ENCODE results near the gene SCUBE3. TPM values are rescaled to one million over a fixed set of nuclear protein-coding genes. Genes with fewer than 3 reads are reported as not detected.

The SCUBE3 gene
- total RNA-seq, 1 experiment from 2014 or later: 0.05 TPM

DNA sequence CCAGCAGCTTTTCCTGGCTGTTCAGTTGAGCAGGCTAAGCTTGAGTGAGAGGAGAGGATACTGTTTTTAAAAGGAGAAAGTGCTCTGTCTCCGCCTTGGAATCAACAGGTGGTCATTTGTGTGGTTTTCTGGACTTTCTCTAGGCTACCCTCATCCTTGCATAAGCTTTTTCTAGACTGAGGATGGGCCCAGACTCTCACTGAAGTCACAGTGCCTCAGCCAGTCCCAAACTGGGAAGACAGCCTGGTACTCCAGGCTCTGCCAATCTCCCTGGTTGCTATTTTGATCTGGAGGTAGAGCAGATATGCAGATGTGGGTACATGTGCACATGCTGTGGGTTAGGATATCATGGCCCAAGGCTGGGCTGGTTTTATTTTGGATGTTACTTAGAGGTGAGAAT is 7.0 kb downstream of the SCUBE3 start:
- intact Hi-C loops (cut with micrococcal nuclease): no loop called here
- ChIA-PET POLR2A (no interaction called here), CTCF (no interaction called here), RAD21 (ENCODE audit: low non-redundant PET in 1 of 2, low total read pairs in 2 of 2, uncharacterized antibody in 2 of 2, unreplicated experiment in 2 of 2) (no interaction called here)
- TF ChIP-seq FOSL1 (IDR thresholded peaks at IDR 0.05; ENCODE audit: low read depth): no peak
- TF ChIP-seq ELF1 (IDR thresholded peaks at IDR 0.05; ENCODE audit: borderline replicate concordance, low read depth): no peak
- TF ChIP-seq CBX3 (IDR thresholded peaks at IDR 0.05; ENCODE audit: low read depth): no peak
- TF ChIP-seq, protein P1, sequence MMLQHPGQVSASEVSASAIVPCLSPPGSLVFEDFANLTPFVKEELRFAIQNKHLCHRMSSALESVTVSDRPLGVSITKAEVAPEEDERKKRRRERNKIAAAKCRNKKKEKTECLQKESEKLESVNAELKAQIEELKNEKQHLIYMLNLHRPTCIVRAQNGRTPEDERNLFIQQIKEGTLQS (IDR thresholded peaks at IDR 0.05): no peak
- TF ChIP-seq, protein P2, sequence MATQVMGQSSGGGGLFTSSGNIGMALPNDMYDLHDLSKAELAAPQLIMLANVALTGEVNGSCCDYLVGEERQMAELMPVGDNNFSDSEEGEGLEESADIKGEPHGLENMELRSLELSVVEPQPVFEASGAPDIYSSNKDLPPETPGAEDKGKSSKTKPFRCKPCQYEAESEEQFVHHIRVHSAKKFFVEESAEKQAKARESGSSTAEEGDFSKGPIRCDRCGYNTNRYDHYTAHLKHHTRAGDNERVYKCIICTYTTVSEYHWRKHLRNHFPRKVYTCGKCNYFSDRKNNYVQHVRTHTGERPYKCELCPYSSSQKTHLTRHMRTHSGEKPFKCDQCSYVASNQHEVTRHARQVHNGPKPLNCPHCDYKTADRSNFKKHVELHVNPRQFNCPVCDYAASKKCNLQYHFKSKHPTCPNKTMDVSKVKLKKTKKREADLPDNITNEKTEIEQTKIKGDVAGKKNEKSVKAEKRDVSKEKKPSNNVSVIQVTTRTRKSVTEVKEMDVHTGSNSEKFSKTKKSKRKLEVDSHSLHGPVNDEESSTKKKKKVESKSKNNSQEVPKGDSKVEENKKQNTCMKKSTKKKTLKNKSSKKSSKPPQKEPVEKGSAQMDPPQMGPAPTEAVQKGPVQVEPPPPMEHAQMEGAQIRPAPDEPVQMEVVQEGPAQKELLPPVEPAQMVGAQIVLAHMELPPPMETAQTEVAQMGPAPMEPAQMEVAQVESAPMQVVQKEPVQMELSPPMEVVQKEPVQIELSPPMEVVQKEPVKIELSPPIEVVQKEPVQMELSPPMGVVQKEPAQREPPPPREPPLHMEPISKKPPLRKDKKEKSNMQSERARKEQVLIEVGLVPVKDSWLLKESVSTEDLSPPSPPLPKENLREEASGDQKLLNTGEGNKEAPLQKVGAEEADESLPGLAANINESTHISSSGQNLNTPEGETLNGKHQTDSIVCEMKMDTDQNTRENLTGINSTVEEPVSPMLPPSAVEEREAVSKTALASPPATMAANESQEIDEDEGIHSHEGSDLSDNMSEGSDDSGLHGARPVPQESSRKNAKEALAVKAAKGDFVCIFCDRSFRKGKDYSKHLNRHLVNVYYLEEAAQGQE (IDR thresholded peaks at IDR 0.05; ENCODE audit: low read depth): no peak
- Histone ChIP-seq H3K27me3 (ENCODE audit: insufficient read depth, low read length) (no peaks in the 10 kb centered on the region), H3K9ac (ENCODE audit: low read length) (no peak overlapping the region), H3K4me1 (ENCODE audit: control insufficient read depth in 1 of 2, insufficient read depth in 2 of 2, low read length in 2 of 2) (no peaks in the 10 kb centered on the region; a peak in 1 of 4 replicates), H3K4me2 (ENCODE audit: low read length) (no peak overlapping the region), H4K20me1 (ENCODE audit: insufficient read depth) (no peaks in the 10 kb centered on the region), H2AFZ (ENCODE audit: low read depth, low read length, poor library complexity, severe bottlenecking) (no peak overlapping the region), H3K4me3 (replicated peaks in 1 of 2; ENCODE audit: low read depth in 1 of 2, low read length in 2 of 2) (no peak overlapping the region), H3K9me3 (ENCODE audit: control insufficient read depth in 1 of 2, insufficient read depth in 1 of 2, low read depth in 1 of 2, low read length in 2 of 2) (no peaks in the 10 kb centered on the region), H3K27ac (ENCODE audit: low read depth, low read length) (no peak overlapping the region), H3K79me2 (ENCODE audit: insufficient read depth, low read length) (no peaks in the 10 kb centered on the region), H3K9me2 (ENCODE audit: insufficient read depth) (no peaks in the 10 kb centered on the region), H3K36me3 (ENCODE audit: control insufficient read depth in 1 of 2, insufficient read depth in 2 of 2, low read length in 2 of 2) (no peaks in the 10 kb centered on the region)
- no TSS peak for BruUV-seq (replicated peaks)
- DNase-seq (ENCODE audit: low read depth, low spot score): no peak
- no peak for ATAC-seq

DNA sequence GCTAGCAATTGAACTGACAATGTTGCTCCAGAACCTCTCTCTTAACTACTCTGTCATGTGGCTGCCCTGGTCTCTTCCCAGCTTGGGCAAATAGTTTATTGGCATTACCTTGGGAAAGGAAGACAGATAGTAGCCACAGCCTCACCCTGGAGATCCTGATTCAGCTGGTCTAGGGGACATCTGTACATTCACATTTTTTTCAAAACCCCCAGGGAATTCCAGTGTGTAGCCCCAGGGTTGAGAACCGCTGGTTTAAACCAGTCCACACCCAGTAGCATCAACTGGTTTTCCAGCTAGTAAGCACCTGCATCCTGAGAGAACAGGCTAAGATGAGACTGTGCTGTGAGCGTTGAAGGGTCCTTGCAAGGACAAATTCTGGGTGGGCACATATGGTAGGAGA is 9.6 kb downstream of the SCUBE3 start:
- Histone ChIP-seq H3K4me2 (ENCODE audit: low read length) (no peak overlapping the region), H3K9me2 (ENCODE audit: insufficient read depth) (no peaks in the 10 kb centered on the region), H3K4me1 (ENCODE audit: control insufficient read depth in 1 of 2, insufficient read depth in 2 of 2, low read length in 2 of 2) (no peaks in the 10 kb centered on the region), H2AFZ (ENCODE audit: low read depth, low read length, poor library complexity, severe bottlenecking) (no peak overlapping the region), H3K9ac (ENCODE audit: low read length) (no peak overlapping the region), H3K36me3 (ENCODE audit: control insufficient read depth in 1 of 2, insufficient read depth in 2 of 2, low read length in 2 of 2) (no peaks in the 10 kb centered on the region), H3K27me3 (ENCODE audit: insufficient read depth, low read length) (no peaks in the 10 kb centered on the region), H3K27ac (ENCODE audit: low read depth, low read length) (no peak overlapping the region), H3K4me3 (replicated peaks in 1 of 2; ENCODE audit: low read depth in 1 of 2, low read length in 2 of 2) (no peak overlapping the region), H3K9me3 (ENCODE audit: control insufficient read depth in 1 of 2, insufficient read depth in 1 of 2, low read depth in 1 of 2, low read length in 2 of 2) (no peaks in the 10 kb centered on the region), H3K79me2 (ENCODE audit: insufficient read depth, low read length) (no peaks in the 10 kb centered on the region), H4K20me1 (ENCODE audit: insufficient read depth) (no peaks in the 10 kb centered on the region)
- CTCF ChIA-PET: interaction anchor here (1.1 kb wide), 1 partner anchor 18 kb away, joined by 3 read pairs; no protein-coding TSS in a partner anchor
- DNase-seq (ENCODE audit: low read depth, low spot score): no peak
- POLR2A ChIA-PET: no interaction called here
- RAD21 ChIA-PET (ENCODE audit: low non-redundant PET in 1 of 2, low total read pairs in 2 of 2, uncharacterized antibody in 2 of 2, unreplicated experiment in 2 of 2): no interaction called here
- no TSS peak for BruUV-seq (replicated peaks)
- ATAC-seq: no peak
- intact Hi-C loops (cut with micrococcal nuclease): no loop called here
- TF ChIP-seq CBX3 (IDR thresholded peaks at IDR 0.05; ENCODE audit: low read depth): no peak
- TF ChIP-seq JUND (IDR thresholded peaks at IDR 0.05): no peak
- TF ChIP-seq, protein P2 (IDR thresholded peaks at IDR 0.05; ENCODE audit: low read depth): no peak
- TF ChIP-seq ZNF274 (IDR thresholded peaks at IDR 0.05; ENCODE audit: low read depth, low read length): no peak
- TF ChIP-seq SP1 (IDR thresholded peaks at IDR 0.05; ENCODE audit: low read depth): no peak
- TF ChIP-seq, protein P3, sequence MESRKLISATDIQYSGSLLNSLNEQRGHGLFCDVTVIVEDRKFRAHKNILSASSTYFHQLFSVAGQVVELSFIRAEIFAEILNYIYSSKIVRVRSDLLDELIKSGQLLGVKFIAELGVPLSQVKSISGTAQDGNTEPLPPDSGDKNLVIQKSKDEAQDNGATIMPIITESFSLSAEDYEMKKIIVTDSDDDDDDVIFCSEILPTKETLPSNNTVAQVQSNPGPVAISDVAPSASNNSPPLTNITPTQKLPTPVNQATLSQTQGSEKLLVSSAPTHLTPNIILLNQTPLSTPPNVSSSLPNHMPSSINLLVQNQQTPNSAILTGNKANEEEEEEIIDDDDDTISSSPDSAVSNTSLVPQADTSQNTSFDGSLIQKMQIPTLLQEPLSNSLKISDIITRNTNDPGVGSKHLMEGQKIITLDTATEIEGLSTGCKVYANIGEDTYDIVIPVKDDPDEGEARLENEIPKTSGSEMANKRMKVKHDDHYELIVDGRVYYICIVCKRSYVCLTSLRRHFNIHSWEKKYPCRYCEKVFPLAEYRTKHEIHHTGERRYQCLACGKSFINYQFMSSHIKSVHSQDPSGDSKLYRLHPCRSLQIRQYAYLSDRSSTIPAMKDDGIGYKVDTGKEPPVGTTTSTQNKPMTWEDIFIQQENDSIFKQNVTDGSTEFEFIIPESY (IDR thresholded peaks at IDR 0.05; ENCODE audit: extremely low read depth, insufficient replicate concordance, low read length): no peak
- TF ChIP-seq EGR1 (IDR thresholded peaks at IDR 0.05; ENCODE audit: low read depth): no peak
- no peak for TF ChIP-seq SRF (IDR thresholded peaks at IDR 0.05; ENCODE audit: low read depth)

Measured in HCT116 (cell line).